Ovary (tissue), 3 donors: ENCODE measurements around the gene LYPD3.

Experiments used
- EP300 ChIP-seq: sonication (generic); formaldehyde crosslinking; IDR thresholded peaks from one replicate; pipeline ENCODE4 v1.6.1; 2017; ENCODE audit warnings: antibody characterized with exemption
- POLR2A ChIP-seq: fragments of 450-650 bp; IDR thresholded peaks from one replicate; pipeline ENCODE4 v1.6.1; 2017; ENCODE audit warnings: antibody characterized with exemption, mild to moderate bottlenecking, moderate library complexity
- TF ChIP-seq, protein P1 (sequence below), 3 donors: fragments of 450-650 bp in 2 of 3; fragments of 200-600 bp in 1 of 3; IDR thresholded peaks; one replicate each; pipeline versions ENCODE4 v1.5.1 to v1.8.0; 2016 to 2022; ENCODE audit warnings: antibody characterized with exemption in 3 of 3, mild to moderate bottlenecking in 1 of 3
- donor health status: DM: no; HTN: no; CAD: no.

- TF ChIP-seq, protein P1, sequence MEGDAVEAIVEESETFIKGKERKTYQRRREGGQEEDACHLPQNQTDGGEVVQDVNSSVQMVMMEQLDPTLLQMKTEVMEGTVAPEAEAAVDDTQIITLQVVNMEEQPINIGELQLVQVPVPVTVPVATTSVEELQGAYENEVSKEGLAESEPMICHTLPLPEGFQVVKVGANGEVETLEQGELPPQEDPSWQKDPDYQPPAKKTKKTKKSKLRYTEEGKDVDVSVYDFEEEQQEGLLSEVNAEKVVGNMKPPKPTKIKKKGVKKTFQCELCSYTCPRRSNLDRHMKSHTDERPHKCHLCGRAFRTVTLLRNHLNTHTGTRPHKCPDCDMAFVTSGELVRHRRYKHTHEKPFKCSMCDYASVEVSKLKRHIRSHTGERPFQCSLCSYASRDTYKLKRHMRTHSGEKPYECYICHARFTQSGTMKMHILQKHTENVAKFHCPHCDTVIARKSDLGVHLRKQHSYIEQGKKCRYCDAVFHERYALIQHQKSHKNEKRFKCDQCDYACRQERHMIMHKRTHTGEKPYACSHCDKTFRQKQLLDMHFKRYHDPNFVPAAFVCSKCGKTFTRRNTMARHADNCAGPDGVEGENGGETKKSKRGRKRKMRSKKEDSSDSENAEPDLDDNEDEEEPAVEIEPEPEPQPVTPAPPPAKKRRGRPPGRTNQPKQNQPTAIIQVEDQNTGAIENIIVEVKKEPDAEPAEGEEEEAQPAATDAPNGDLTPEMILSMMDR (IDR thresholded peaks at IDR 0.05), result no peak
- TF ChIP-seq POLR2A (no peak), EP300 (no peak)
Measured at GRCh38 chr19:43462785-43463380, 2.5 kb downstream of the LYPD3 start.
